Activated CD4-positive, alpha-beta T cell treated with anti-CD3 and anti-CD28 coated beads, Interleukin-2, amount 10 ng/mL, durations not matched to agents 7 days and 5 days (primary cell): ENCODE measurements around the gene ARFGEF2. TPM values are rescaled to one million over a fixed set of nuclear protein-coding genes. Genes with fewer than 3 reads are reported as not detected.
"Not testable (repeated sequence)": the region's sequence is repeated elsewhere in the genome, so short reads cannot be mapped to it uniquely, and the experiment has no call there.

ENCODE experiments used
- CTCF ChIA-PET: fragments of 350-600 bp; sonication (Branson Sonifier 250); formaldehyde crosslinking; loops from one replicate; lab custom pipeline; 2021; ENCODE audit warnings: antibody characterized with exemption; lab: Charles Lee
- POLR2A ChIA-PET: fragments of 350-600 bp; sonication (Branson Sonifier 250); formaldehyde crosslinking; loops from one replicate; lab custom pipeline; 2021; ENCODE audit warnings: antibody characterized with exemption; lab: Charles Lee
- DNase-seq: peaks from one replicate; pipeline ENCODE4 v3.0.0-alpha.2; 2020
- H3K27ac Mint-ChIP-seq: one replicate; pipeline ENCODE4 v1.8.0; 2021; ENCODE audit warnings: mild to moderate bottlenecking, moderate library complexity, mixed read lengths
- H3K27me3 Mint-ChIP-seq: one replicate; pipeline ENCODE4 v1.8.0; 2021; ENCODE audit warnings: mixed read lengths
- H3K36me3 Mint-ChIP-seq: one replicate; pipeline ENCODE4 v1.8.0; 2021; ENCODE audit warnings: low read depth, mixed read lengths
- H3K4me1 Mint-ChIP-seq: one replicate; pipeline ENCODE4 v1.8.0; 2021; ENCODE audit warnings: mixed read lengths
- H3K4me3 Mint-ChIP-seq: one replicate; pipeline ENCODE4 v1.8.0; 2021; ENCODE audit warnings: mild to moderate bottlenecking, moderate library complexity, mixed read lengths
- H3K9me3 Mint-ChIP-seq: one replicate; pipeline ENCODE4 v1.8.0; 2021; ENCODE audit warnings: mixed read lengths
- total RNA-seq, 2 experiments: library from RNA; stranded (reverse); gene quantifications; one replicate each; pipeline ENCODE4 v1.2.3, GENCODE V29; 2021

ARFGEF2 gene
- total RNA-seq, 2 experiments from 2014 or later = 20.0 to 22.0 TPM

DNA sequence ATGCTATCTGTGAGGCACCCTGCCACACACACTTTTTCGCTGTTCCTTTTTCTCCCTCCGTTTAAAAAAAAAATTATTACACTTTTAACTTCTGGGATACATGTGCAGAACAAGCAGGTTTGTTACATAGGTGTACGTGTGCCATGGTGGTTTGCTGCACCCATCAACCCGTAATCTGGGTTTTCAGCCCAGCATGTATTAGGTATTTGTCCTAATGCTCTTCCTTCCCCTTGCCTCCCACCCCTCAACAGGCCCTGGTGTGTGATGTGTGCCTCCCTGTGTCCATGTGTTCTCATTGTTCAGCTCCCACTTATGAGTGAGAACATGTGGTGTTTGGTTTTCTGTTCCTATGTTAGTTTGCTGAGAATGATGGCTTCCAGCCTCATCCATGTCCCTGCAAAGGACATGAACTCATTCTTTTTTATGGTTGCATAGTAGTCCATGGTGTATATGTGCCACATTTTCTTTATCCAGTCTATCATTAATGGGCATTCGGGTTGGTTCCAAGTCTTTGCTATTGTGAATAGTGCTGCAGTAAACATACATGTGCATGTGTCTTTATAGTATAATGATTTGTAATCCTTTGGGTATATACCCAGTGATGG lies 12.9 kb downstream of the ARFGEF2 start:
- POLR2A ChIA-PET, H3K27me3 Mint-ChIP-seq, H3K36me3 Mint-ChIP-seq, DNase-seq, H3K27ac Mint-ChIP-seq, H3K9me3 Mint-ChIP-seq, H3K4me3 Mint-ChIP-seq: not testable (repeated sequence)
- CTCF ChIA-PET = interaction anchor here (0.6 kb wide), 1 partner anchor 273 kb away, joined by 3 read pairs; no protein-coding TSS in a partner anchor
- H3K4me1 Mint-ChIP-seq = peaks cover 13% of the 10 kb centered on the region

DNA sequence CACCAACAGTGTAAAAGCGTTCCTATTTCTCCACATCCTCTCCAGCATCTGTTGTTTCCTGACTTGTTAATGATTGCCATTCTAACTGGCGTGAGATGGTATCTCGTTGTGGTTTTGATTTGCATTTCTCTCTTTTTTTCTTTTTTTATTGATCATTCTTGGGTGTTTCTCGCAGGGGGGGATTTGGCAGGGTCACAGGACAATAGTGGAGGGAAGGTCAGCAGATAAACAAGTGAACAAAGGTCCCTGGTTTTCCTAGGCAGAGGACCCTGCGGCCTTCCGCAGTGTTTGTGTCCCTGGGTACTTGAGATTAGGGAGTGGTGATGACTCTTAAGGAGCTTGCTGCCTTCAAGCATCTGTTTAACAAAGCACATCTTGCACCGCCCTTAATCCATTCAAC lies 13.5 kb downstream of the ARFGEF2 start:
- H3K27ac Mint-ChIP-seq, H3K4me3 Mint-ChIP-seq: not testable (repeated sequence)
- H3K4me1 Mint-ChIP-seq = peaks cover 18% of the 10 kb centered on the region

DNA sequence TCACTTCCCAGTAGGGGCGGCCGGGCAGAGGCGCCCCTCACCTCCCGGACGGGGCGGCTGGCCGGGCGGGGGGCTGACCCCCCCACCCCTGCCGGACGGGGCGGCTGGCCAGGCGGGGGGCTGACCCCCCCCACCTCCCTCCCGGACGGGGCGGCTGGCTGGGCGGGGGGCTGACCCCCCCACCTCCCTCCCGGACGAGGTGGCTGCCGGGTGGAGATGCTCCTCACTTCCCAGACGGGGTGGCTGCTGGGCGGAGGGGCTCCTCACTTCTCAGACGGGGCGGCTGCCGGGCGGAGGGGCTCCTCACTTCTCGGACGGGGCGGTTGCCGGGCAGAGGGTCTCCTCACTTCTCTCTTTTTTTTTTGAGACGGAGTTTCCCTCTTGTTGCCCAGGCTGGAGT lies 14.7 kb downstream of the ARFGEF2 start:
- H3K27ac Mint-ChIP-seq, H3K9me3 Mint-ChIP-seq, H3K4me3 Mint-ChIP-seq, POLR2A ChIA-PET, CTCF ChIA-PET, DNase-seq, H3K36me3 Mint-ChIP-seq, H3K27me3 Mint-ChIP-seq: not testable (repeated sequence)
- peaks cover 18% of the 10 kb centered on the region for H3K4me1 Mint-ChIP-seq

More for the DNA sequence above, 13.5 kb downstream of the ARFGEF2 start:
- H3K9me3 Mint-ChIP-seq, H3K27me3 Mint-ChIP-seq, H3K36me3 Mint-ChIP-seq, DNase-seq, POLR2A ChIA-PET, CTCF ChIA-PET: not testable (repeated sequence)

DNA sequence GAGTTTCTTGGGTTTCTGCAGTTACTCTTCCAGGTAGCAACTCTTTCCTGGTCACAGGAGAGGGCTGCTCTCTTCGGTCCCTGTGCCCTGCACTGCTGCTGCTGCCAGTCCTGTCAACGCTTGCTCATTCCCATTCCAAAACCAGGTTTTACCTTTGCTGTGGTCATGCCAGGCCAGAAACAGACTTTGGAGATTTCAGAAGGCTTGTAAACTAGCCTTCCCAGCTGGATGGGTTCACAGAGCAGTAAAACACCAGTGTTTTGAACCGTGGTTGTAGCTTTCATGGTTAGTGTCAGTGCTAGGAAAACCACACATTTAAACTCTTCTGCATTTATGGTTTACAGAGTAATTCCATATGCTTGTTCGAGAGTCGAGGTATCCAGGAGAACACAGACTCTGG lies 16.2 kb downstream of the ARFGEF2 start:
- H3K36me3 Mint-ChIP-seq = peaks cover 10% of the 10 kb centered on the region
- H3K4me1 Mint-ChIP-seq = peaks cover 18% of the 10 kb centered on the region
- DNase-seq = no peak
- H3K27ac Mint-ChIP-seq = no peak overlapping the region
- no peaks in the 10 kb centered on the region for H3K27me3 Mint-ChIP-seq
- H3K9me3 Mint-ChIP-seq = no peaks in the 10 kb centered on the region
- no peak overlapping the region for H3K4me3 Mint-ChIP-seq
- CTCF ChIA-PET = interaction anchor here (1.5 kb wide), 1 partner anchor 9 kb away, joined by 9 read pairs; no protein-coding TSS in a partner anchor
- POLR2A ChIA-PET = no interaction called here

DNA sequence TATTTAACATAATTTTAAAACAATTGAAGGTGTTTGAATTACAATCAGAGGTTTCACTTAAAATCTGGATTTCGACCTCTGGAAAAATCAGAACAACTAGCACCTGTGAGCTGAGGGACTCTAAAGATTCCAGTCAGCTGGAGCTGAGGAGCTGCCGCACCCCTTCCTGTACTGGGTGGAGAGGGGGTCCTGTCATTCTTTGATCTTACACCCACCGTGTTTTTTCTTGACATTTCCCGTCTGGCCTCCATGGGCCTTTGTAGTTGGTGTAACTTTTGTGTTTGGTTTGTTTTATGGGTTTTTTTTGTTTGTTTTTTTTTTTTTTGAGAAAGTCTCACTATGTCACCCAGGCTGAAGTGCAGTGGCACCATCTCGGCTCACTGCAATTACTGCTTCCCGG lies 17.2 kb downstream of the ARFGEF2 start:
- POLR2A ChIA-PET = no interaction called here
- Mint-ChIP-seq H3K4me1 (peaks cover 16% of the 10 kb centered on the region), H3K27me3 (no peaks in the 10 kb centered on the region), H3K4me3 (no peak overlapping the region), H3K36me3 (peaks cover 5% of the 10 kb centered on the region), H3K9me3 (no peaks in the 10 kb centered on the region), H3K27ac (no peak overlapping the region)
- no peak for DNase-seq
- CTCF ChIA-PET = interaction anchor here (0.8 to 1.5 kb wide), 2 partner anchors 8 to 12 kb away, joined by 3 to 9 read pairs; no protein-coding TSS in a partner anchor

DNA sequence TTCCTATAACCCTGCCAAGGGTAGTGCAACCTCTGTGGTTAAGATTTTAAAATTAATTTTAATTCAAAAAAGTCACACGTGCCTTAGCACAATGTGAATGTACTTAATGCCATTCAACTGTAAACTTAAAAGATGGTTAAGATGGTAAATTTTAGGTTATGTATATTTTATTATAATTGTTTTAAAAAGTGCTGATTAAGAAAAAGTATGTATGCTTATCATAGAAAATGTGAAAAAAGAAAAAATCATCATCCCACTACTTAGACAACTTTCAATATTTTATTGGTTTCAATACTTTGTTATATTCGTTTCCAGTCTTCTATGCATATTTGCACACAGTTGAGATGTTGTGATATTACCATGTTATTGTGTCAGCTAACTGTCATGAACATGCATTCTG lies 18.7 kb downstream of the ARFGEF2 start:
- Mint-ChIP-seq H3K9me3 (no peaks in the 10 kb centered on the region), H3K27me3 (no peaks in the 10 kb centered on the region), H3K4me3 (no peak overlapping the region), H3K4me1 (peaks cover 9% of the 10 kb centered on the region), H3K36me3 (peaks cover 4% of the 10 kb centered on the region), H3K27ac (no peak overlapping the region)
- POLR2A ChIA-PET = no interaction called here
- CTCF ChIA-PET = no interaction called here
- DNase-seq = no peak

DNA sequence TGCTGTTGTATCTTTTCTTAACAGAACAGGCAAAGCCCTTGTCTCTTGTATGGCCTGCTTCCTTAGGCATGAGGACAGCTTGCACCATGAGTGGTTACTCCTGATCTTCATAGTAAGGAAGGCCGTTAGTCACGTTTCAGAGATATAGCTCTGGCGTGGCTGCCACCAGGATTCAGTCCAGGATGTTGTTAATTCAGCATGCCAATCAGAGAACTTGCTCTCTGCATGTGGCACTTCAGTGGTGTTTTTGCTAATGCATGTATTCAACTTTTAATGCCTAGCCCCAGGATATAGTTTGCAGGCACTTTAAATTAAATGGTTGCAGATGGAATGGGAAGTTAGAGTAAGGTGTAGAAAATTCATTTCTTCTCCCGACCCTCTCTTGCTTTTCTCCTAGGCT lies 20.0 kb downstream of the ARFGEF2 start:
- Mint-ChIP-seq H3K27ac (peak overlapping the region; percentile 55), H3K9me3 (no peaks in the 10 kb centered on the region), H3K4me1 (peaks cover 9% of the 10 kb centered on the region), H3K4me3 (no peak overlapping the region), H3K36me3 (peaks cover 6% of the 10 kb centered on the region), H3K27me3 (no peaks in the 10 kb centered on the region)
- DNase-seq = no peak
- ChIA-PET CTCF (no interaction called here), POLR2A (no interaction called here)

DNA sequence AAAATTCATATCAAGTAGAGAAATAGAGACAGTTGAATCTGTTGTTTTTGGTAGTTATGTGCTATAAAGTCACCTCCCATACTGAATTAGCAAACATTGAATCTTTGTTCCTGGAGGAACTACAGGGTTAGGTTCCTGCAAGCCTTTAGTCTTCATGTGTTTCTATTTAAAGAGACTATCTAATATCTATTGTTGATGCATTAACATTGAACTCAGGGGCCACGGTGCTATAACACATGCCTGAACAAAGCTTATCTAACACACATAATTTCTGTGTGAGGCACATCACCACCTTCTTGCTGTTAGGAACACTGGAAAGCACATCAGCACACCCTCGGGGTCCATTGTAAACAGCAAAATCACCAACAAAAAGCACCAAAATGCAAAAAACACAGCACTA lies 21.2 kb downstream of the ARFGEF2 start:
- H3K4me3 Mint-ChIP-seq = no peak overlapping the region
- peaks cover 6% of the 10 kb centered on the region for H3K36me3 Mint-ChIP-seq
- ChIA-PET POLR2A (no interaction called here), CTCF (interaction anchor here (0.7 kb wide), 1 partner anchor 70 kb away, joined by 3 read pairs; no protein-coding TSS in a partner anchor)
- no peak for DNase-seq
- H3K27ac Mint-ChIP-seq = no peak overlapping the region
- no peaks in the 10 kb centered on the region for H3K9me3 Mint-ChIP-seq
- no peaks in the 10 kb centered on the region for H3K27me3 Mint-ChIP-seq
- H3K4me1 Mint-ChIP-seq = peaks cover 9% of the 10 kb centered on the region

DNA sequence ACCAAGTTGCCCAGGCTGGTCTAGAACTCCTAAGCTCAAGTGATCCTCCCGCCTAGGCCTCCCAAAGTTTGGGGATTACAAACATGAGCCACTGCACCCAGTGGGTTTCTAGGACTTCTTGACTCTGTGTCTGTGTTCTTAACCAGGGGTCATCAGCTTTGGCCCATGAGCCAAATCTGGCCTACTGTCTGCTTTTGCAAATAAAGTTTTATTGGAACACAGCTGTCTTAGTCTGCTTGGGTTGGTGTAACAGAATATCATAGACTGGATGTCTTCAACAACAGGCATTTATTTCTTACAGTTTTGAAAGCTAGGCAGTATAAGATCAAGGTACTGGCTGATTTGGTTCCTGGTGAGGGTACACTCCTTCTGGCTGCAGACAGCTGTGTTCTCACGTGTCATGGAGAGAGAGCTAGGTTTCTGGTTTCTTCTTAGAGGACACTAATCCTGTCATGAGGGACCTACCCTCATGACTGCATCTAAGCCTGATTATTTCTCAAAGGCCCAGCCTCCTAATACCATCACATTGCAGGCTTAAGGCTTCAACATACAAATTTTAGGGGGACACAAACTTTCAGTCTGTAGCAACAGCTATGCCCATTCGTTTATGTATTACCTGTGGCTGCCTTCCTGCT lies 23.3 kb downstream of the ARFGEF2 start:
- Mint-ChIP-seq H3K9me3 (no peaks in the 10 kb centered on the region), H3K27ac (no peak overlapping the region), H3K4me3 (no peak overlapping the region), H3K4me1 (peaks cover 1% of the 10 kb centered on the region), H3K36me3 (peaks cover 6% of the 10 kb centered on the region), H3K27me3 (no peaks in the 10 kb centered on the region)
- POLR2A ChIA-PET = no interaction called here
- CTCF ChIA-PET = interaction anchor here (0.6 to 1.2 kb wide), 2 partner anchors 13 to 40 kb away, joined by 3 read pairs; no protein-coding TSS in a partner anchor
- no peak for DNase-seq

DNA sequence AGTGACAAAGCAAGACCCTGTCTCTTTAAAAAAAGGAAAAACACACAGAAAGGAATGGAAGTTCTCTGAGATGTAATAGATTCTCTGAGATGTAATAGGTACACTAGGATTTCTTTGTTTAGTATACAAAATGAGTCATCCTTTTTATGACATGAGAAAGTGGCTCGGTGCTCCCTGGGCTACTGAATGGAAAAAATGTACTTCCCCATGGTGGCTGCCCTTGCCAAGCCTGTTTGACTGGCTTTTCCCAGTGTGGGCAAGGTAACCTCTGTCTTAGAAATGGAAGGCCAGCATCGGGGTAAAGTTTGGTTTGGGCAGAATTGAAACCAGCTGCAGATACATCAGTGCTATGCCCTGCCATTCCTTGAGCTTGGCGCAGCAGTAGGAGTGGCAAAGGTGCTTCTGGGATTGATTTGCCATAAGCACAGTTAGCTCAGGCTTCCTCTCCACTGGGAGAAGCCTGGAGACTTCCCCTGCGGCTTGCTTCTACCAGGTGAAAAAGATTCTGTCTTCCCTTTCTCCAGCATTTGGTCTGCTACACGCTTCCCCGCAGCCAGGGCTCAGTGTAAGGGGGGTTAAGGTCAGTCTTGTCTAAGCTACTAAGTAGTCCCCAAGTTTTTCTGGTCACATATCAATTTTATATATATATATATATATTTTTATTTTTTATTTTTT lies 24.5 kb downstream of the ARFGEF2 start:
- Mint-ChIP-seq H3K9me3 (no peaks in the 10 kb centered on the region), H3K36me3 (peaks cover 8% of the 10 kb centered on the region), H3K4me3 (no peak overlapping the region), H3K27ac (no peak overlapping the region), H3K27me3 (no peaks in the 10 kb centered on the region), H3K4me1 (no peaks in the 10 kb centered on the region)
- ChIA-PET POLR2A (no interaction called here), CTCF (interaction anchor here (0.5 to 2.2 kb wide), 4 partner anchors 8 to 72 kb away, joined by 3 to 9 read pairs (median 3); no protein-coding TSS in a partner anchor)
- DNase-seq = no peak

DNA sequence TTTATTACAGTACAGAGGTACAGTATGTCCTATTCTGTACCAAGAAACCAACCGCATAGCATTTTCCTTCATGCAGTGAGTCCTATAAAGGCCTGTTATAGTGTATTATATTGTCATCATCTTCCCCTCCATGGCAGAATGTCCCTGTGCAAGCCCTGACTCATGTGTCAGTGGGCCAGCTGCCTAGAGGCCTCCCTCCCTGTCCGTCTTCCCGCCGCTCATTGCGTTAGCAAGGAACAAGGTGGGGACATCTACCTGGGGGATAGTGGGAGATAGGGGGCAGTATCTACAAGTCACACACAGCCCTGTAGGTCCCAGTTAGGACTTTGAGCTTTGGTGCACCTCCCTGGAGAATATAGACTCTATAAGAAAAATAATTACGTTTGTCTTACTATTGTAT lies 27.1 kb downstream of the ARFGEF2 start:
- ChIA-PET CTCF (interaction anchor here (1.5 kb wide), 1 partner anchor 15 kb away, joined by 6 read pairs; no protein-coding TSS in a partner anchor), POLR2A (no interaction called here)
- H3K27me3 Mint-ChIP-seq = no peaks in the 10 kb centered on the region
- H3K4me3 Mint-ChIP-seq = no peak overlapping the region
- peaks cover 18% of the 10 kb centered on the region for H3K36me3 Mint-ChIP-seq
- H3K4me1 Mint-ChIP-seq = no peaks in the 10 kb centered on the region
- DNase-seq = no peak
- H3K27ac Mint-ChIP-seq = no peak overlapping the region
- no peaks in the 10 kb centered on the region for H3K9me3 Mint-ChIP-seq

DNA sequence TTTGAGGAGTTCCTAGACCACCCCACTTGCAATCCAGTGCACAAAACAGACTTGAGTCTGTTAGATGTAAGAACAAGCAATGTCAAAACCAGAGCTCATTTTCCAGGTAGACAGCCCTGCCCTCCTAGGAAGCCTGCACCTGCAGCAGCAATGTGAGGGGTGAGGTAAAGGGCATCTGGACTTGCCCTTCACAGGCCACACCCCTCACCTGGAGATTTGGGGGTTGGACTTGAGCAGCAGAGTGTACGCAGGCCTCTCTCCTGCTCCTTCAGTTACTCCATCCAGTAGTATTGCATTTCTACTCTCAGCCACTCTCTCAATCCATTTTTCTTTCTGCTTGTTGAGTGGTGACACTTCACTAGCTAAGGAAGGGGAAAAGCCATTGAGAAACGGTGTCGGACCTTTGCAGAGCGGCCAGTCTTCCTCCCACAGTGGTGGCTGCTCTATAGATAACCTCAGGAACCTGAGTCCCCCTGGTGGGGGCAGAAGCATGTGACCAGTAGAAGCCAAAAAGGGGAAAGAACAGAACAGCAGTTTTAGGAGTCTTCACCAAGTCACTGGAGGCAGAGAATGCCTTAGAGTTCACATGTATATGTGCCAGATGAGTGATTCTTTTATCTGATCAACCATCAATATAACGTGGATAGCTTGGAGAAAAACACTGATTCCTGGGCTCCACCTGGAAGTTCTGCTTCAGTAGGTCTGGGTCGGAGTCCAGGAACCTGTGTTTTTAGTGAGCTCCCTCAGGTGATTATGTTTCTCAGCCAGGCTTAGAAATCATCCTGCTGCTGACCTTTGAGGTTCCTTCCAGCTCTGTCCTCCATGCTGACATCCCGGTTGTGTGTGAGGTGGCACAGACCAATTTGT lies 28.0 kb downstream of the ARFGEF2 start:
- H3K27me3 Mint-ChIP-seq = no peaks in the 10 kb centered on the region
- H3K9me3 Mint-ChIP-seq = no peaks in the 10 kb centered on the region
- no peak overlapping the region for H3K27ac Mint-ChIP-seq
- H3K4me1 Mint-ChIP-seq = no peaks in the 10 kb centered on the region
- H3K4me3 Mint-ChIP-seq = no peak overlapping the region
- no peak for DNase-seq
- ChIA-PET CTCF (interaction anchor here (1.5 kb wide), 1 partner anchor 14 kb away, joined by 6 read pairs; no protein-coding TSS in a partner anchor), POLR2A (no interaction called here)
- peaks cover 22% of the 10 kb centered on the region for H3K36me3 Mint-ChIP-seq
